Measurements from ENCODE around the gene SCN11A.

SCN11A gene

GRCh38 chr3:39019299-39019698 is 32.4 kb downstream of the SCN11A start:
- H3K9me2 ChIP-seq (replicated peaks; ENCODE audit: insufficient read depth, low read length) = no peaks in the 10 kb centered on the region
- H3F3A ChIP-seq (ENCODE audit: insufficient read depth, low read length) = no peaks in the 10 kb centered on the region
- no peaks in the 10 kb centered on the region for H3K9me3 ChIP-seq (replicated peaks; ENCODE audit: insufficient read depth, low read length)
- H4K20me1 ChIP-seq (ENCODE audit: insufficient read depth, low read length) = no peaks in the 10 kb centered on the region
- no peak overlapping the region for H3K27ac ChIP-seq (ENCODE audit: low read length)
- H3K4me1 ChIP-seq (ENCODE audit: low read length) = no peaks in the 10 kb centered on the region
- DNase-seq = no peak
- H3K79me2 ChIP-seq (ENCODE audit: low read length) = no peaks in the 10 kb centered on the region
- no peak overlapping the region for H2AFZ ChIP-seq (ENCODE audit: low read length)
- no peak overlapping the region for H3K4me3 ChIP-seq (ENCODE audit: low read length)
- H3K27me3 ChIP-seq (replicated peaks; ENCODE audit: insufficient read depth, low read length) = no peaks in the 10 kb centered on the region
- TF ChIP-seq CTCF (IDR thresholded peaks at IDR 0.05; ENCODE audit: low read length) (no peak), EZH2 (optimal IDR thresholded peaks at IDR 0.05; ENCODE audit: low read depth, low read length) (no peak), EZH2phosphoT487 (IDR thresholded peaks at IDR 0.05; ENCODE audit: low read length) (no peak)
- no peaks in the 10 kb centered on the region for H3K36me3 ChIP-seq (replicated peaks; ENCODE audit: insufficient read depth, low read length)
- no peak overlapping the region for H3K4me2 ChIP-seq (ENCODE audit: low read depth, low read length)
- no peak overlapping the region for H3K9ac ChIP-seq (ENCODE audit: low read length)

GRCh38 chr3:39015418-39015817 is 36.3 kb downstream of the SCN11A start:
- TF ChIP-seq CTCF (IDR thresholded peaks at IDR 0.05; ENCODE audit: low read length) (no peak), EZH2phosphoT487 (IDR thresholded peaks at IDR 0.05; ENCODE audit: low read length) (no peak), EZH2 (optimal IDR thresholded peaks at IDR 0.05; ENCODE audit: low read depth, low read length) (no peak)
- H3K9ac ChIP-seq (ENCODE audit: low read length) = no peak overlapping the region
- H3K4me1 ChIP-seq (ENCODE audit: low read length) = no peaks in the 10 kb centered on the region
- H4K20me1 ChIP-seq (ENCODE audit: insufficient read depth, low read length) = no peaks in the 10 kb centered on the region
- H3K36me3 ChIP-seq (replicated peaks; ENCODE audit: insufficient read depth, low read length) = no peaks in the 10 kb centered on the region
- no peaks in the 10 kb centered on the region for H3K27me3 ChIP-seq (replicated peaks; ENCODE audit: insufficient read depth, low read length)
- no peak overlapping the region for H3K4me2 ChIP-seq (ENCODE audit: low read depth, low read length)
- DNase-seq = no peak
- H3K4me3 ChIP-seq (ENCODE audit: low read length) = no peak overlapping the region
- H3K79me2 ChIP-seq (ENCODE audit: low read length) = no peaks in the 10 kb centered on the region
- no peaks in the 10 kb centered on the region for H3K9me3 ChIP-seq (replicated peaks; ENCODE audit: insufficient read depth, low read length)
- H3K27ac ChIP-seq (ENCODE audit: low read length) = no peak overlapping the region
- H2AFZ ChIP-seq (ENCODE audit: low read length) = no peak overlapping the region
- no peaks in the 10 kb centered on the region for H3F3A ChIP-seq (ENCODE audit: insufficient read depth, low read length)
- H3K9me2 ChIP-seq (replicated peaks; ENCODE audit: insufficient read depth, low read length) = no peaks in the 10 kb centered on the region

DNA sequence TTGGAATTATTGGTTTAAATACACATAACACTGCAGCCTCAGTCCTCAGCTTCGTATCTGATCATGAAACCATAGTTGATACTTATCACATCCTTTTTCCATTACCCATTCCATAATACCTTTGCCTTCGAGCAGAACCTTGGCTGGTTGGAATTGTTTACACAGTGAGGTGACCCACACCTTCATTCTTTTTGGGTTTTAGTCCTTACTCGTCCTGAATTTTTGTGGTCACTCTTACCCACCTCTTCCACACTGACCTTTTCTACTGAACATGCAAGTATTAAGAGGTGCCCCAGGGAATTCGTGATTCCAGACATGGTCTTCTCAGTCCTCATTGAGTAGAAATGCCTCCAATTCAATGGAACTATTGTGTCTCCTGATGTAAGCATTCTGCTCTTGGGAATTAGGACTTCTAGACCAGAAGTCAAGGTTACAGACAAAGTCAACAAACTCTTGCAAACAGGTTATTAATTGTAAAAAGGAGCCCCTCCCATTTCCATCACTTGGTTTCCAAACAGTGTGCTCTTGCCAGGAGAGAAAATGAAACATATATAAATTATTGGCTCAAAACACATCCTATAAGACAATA is 37.7 kb downstream of the SCN11A start:
- no peaks in the 10 kb centered on the region for H3K27me3 ChIP-seq (replicated peaks; ENCODE audit: insufficient read depth, low read length)

More for the DNA sequence above, 37.7 kb downstream of the SCN11A start:
- H3K9ac ChIP-seq (ENCODE audit: low read length) = no peak overlapping the region
- no peak overlapping the region for H2AFZ ChIP-seq (ENCODE audit: low read length)
- no peaks in the 10 kb centered on the region for H3K9me2 ChIP-seq (replicated peaks; ENCODE audit: insufficient read depth, low read length)
- H3K4me2 ChIP-seq (ENCODE audit: low read depth, low read length) = no peak overlapping the region
- H3K9me3 ChIP-seq (replicated peaks; ENCODE audit: insufficient read depth, low read length) = no peaks in the 10 kb centered on the region
- H3K36me3 ChIP-seq (replicated peaks; ENCODE audit: insufficient read depth, low read length) = no peaks in the 10 kb centered on the region
- no peaks in the 10 kb centered on the region for H3K4me1 ChIP-seq (ENCODE audit: low read length)
- no peaks in the 10 kb centered on the region for H3K79me2 ChIP-seq (ENCODE audit: low read length)
- H3K27ac ChIP-seq (ENCODE audit: low read length) = no peak overlapping the region
- no peak for DNase-seq
- TF ChIP-seq CTCF (IDR thresholded peaks at IDR 0.05; ENCODE audit: low read length) = no peak
- H3K4me3 ChIP-seq (ENCODE audit: low read length) = no peak overlapping the region
- no peaks in the 10 kb centered on the region for H4K20me1 ChIP-seq (ENCODE audit: insufficient read depth, low read length)
- H3F3A ChIP-seq (ENCODE audit: insufficient read depth, low read length) = no peaks in the 10 kb centered on the region

Data from MM.1S (cell line).